SJSA1 (cell line): ENCODE measurements around the gene PDZD2. TPM values are rescaled to one million over a fixed set of nuclear protein-coding genes. Genes with fewer than 3 reads are reported as not detected.
"Not testable (repeated sequence)": the region's sequence is repeated elsewhere in the genome, so short reads cannot be mapped to it uniquely, and the experiment has no call there.

Experiments used
- DNase-seq, 2 experiments: peaks; one replicate each; pipeline ENCODE4 v3.0.0-alpha.2; 2015 to 2020; ENCODE audit warnings: low spot score in 2 of 2, low read depth in 1 of 2
- H3K27ac ChIP-seq: fragments of 250-450 bp; sonication (Bioruptor Pico); 2 replicates; pipeline ENCODE4 v1.5.1; 2020; ENCODE audit warnings: mild to moderate bottlenecking, moderate library complexity
- H3K27me3 ChIP-seq: fragments of 250-450 bp; sonication (Bioruptor Pico); replicated peaks from 2 replicates; pipeline ENCODE4 v1.5.1; 2020; ENCODE audit warnings: mild to moderate bottlenecking, moderate library complexity
- H3K36me3 ChIP-seq: fragments of 250-450 bp; sonication (Bioruptor Pico); 2 replicates; pipeline ENCODE4 v1.5.1; 2020; ENCODE audit warnings: mild to moderate bottlenecking
- H3K4me1 ChIP-seq: fragments of 250-450 bp; sonication (Bioruptor Pico); replicated peaks from 2 replicates; pipeline ENCODE4 v1.6.1; 2021; ENCODE audit warnings: mild to moderate bottlenecking
- H3K4me3 ChIP-seq: fragments of 250-450 bp; sonication (Bioruptor Pico); 2 replicates; pipeline ENCODE4 v1.5.1; 2020; ENCODE audit warnings: mild to moderate bottlenecking
- H3K9me3 ChIP-seq: fragments of 250-450 bp; sonication (Bioruptor Pico); replicated peaks from 2 replicates; pipeline ENCODE4 v1.5.1; 2020; ENCODE audit warnings: mild to moderate bottlenecking
- total RNA-seq: library from RNA; depleted of rRNA; stranded (reverse); fragments of >200 nt; shearing (Covaris generic); gene quantifications from 2 replicates; pipeline ENCODE4 v1.2.3, GENCODE V29; 2014

Gene PDZD2
- total RNA-seq, 1 experiment from 2014 or later = 0.16 TPM

DNA sequence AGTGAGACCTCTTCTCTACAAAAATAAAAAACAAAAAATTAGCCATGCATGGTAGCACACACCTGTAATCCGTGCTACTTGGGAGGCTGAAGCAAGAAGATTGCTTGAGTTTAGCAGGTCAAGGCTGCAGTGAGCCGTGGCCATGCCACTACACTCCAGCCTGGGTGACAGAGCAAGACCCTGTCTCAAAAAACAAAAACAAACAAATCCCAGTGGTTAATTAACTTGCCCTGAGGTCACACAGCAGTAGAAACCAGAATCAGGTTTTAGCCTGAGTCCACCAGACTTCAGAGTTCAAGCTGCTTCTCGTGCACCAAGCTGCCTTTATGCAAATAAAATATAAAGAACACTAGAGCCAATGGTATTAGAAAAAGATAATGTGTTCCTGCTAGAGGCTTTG lies 365.5 kb downstream of the PDZD2 start:
- Histone ChIP-seq H3K27me3 (no peaks in the 10 kb centered on the region), H3K4me1 (no peaks in the 10 kb centered on the region), H3K4me3 (no peak overlapping the region), H3K36me3 (no peaks in the 10 kb centered on the region), H3K9me3 (no peaks in the 10 kb centered on the region), H3K27ac (no peak overlapping the region)
- DNase-seq = no peak

DNA sequence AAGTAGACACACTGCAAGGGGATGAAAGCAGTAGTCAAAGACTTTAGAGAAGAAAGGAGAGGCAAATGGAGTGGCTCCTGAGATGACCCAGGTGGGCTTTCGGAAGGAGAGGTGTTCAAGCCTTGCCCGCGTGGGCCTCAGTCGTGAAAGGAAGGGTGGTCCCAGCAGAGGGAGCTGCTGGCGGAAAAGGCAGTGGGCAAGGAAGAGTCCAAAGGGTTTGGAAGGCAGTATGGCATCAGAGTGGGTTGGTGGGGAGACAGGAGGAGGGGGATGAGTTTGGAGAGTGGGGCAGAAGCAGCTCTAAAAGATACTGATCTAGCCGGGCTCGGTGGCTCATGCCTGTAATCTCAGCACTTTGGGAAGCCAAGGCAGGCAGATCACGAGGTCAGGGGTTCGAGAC lies 369.8 kb downstream of the PDZD2 start:
- no peak for DNase-seq
- H3K27me3 ChIP-seq = no peaks in the 10 kb centered on the region
- H3K27ac ChIP-seq = no peak overlapping the region
- H3K9me3 ChIP-seq = no peaks in the 10 kb centered on the region
- no peaks in the 10 kb centered on the region for H3K36me3 ChIP-seq
- no peaks in the 10 kb centered on the region for H3K4me1 ChIP-seq
- H3K4me3 ChIP-seq = no peak overlapping the region

DNA sequence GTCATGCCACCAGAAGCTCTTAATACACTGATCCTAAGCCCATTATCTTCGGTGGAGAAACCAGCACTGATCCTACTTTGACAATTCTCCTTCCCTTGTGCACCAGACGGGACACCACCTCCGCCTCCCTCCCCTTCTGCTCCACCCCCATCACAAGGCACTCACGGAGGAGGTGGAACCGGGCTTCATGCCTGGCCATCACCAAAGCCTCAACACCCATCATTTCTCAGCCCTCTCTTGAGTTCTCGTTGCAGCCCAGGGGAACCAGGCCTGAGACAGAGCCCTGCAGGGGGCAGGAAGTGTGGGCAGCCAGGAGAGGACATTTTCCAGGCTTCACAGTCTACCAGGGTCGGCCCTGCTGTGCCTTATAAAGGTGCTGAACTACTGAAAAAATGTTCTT lies 374.7 kb downstream of the PDZD2 start:
- Histone ChIP-seq H3K4me3 (no peak overlapping the region), H3K27me3 (no peaks in the 10 kb centered on the region), H3K9me3 (no peaks in the 10 kb centered on the region), H3K27ac (no peak overlapping the region), H3K36me3 (no peaks in the 10 kb centered on the region), H3K4me1 (no peaks in the 10 kb centered on the region)
- no peak for DNase-seq

DNA sequence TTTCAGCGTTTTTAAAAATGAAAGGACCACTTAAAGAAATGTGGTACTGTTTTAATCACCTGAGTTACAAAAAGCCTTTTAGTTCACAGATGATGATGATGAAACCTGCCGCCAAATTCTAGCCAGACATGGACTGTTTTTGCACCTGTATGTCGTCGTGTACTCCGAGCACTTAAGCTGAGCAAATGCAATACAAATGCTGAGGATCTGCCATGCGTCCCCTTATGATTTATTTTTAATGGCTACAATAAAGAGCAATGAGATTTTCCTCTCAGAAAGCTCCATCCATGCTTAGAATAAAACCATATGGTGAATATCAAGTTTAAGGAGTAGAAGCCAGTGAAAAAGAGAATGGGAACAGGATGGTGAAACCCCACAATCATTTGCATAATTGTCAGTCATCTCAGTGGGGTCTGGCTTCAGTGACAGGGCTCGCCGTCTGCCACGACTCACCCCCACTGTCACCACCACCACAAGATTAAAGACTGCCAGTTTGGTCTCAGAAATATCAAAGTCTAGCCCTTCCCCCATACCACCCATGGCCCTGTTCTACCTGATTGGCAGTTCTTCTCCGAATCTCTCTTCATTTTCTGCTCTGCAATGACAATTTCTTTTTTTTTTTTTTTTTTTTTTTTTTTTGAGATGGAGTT lies 375.3 kb downstream of the PDZD2 start:
- Histone ChIP-seq H3K27me3 (no peaks in the 10 kb centered on the region), H3K9me3 (no peaks in the 10 kb centered on the region), H3K4me3 (no peak overlapping the region), H3K27ac (no peak overlapping the region), H3K4me1 (no peaks in the 10 kb centered on the region), H3K36me3 (no peaks in the 10 kb centered on the region)
- no peak for DNase-seq

DNA sequence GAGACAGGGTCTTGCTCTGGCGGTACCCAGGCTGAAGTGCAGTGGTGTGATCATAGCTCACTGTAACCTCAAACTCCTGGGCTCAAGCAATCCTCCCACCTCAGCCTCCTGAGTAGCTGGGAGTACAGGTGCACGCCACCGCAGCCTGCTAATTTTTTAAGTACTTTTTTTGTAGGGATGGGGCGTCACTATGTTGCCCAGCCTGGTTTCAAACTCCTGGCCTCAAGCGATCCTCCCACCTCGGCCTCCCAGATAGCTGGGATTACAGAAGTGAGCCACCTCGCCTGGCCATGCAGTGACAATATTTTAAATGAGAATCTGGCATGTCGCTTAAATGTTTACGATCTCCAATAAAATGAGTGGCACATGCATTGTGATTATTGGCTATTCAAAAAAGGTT lies 376.3 kb downstream of the PDZD2 start:
- H3K9me3 ChIP-seq, H3K4me1 ChIP-seq, H3K4me3 ChIP-seq, H3K27me3 ChIP-seq, H3K27ac ChIP-seq, H3K36me3 ChIP-seq, DNase-seq: not testable (repeated sequence)

DNA sequence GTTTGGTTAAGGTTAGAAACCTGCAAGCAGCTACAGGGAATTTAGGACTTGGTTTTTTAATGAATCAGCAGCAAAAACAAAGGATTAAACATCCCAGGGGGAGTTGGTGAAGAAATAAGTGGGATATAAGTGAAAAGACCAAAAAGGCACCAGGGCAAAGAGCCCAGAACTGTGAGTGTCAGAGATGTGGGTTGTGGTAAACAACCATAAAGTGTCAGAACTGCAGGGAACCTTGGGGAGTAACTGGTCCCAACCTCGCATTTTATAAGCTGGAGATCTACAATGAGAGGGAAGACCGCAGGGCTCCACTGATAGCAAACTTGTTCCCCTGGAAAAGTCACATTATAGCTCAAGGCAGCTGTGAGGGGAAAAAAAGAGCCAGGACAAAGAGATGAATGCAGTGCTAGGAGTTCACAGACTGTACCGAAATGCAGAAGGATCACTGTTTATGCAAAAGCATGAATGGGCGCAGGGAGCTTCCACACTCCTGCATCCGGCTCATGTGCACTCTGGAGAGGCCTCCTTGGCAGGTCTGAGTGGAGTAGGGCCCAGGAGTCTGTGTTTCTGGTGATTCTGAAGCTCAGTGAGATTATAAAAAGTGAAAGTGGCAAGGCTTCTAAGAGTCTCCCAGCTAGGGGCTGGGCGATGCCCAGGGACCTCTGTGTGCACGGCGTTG lies 378.9 kb downstream of the PDZD2 start:
- no peaks in the 10 kb centered on the region for H3K36me3 ChIP-seq
- no peaks in the 10 kb centered on the region for H3K27me3 ChIP-seq
- H3K4me3 ChIP-seq = no peak overlapping the region
- no peak for DNase-seq
- no peaks in the 10 kb centered on the region for H3K4me1 ChIP-seq
- H3K27ac ChIP-seq = no peak overlapping the region
- no peaks in the 10 kb centered on the region for H3K9me3 ChIP-seq

DNA sequence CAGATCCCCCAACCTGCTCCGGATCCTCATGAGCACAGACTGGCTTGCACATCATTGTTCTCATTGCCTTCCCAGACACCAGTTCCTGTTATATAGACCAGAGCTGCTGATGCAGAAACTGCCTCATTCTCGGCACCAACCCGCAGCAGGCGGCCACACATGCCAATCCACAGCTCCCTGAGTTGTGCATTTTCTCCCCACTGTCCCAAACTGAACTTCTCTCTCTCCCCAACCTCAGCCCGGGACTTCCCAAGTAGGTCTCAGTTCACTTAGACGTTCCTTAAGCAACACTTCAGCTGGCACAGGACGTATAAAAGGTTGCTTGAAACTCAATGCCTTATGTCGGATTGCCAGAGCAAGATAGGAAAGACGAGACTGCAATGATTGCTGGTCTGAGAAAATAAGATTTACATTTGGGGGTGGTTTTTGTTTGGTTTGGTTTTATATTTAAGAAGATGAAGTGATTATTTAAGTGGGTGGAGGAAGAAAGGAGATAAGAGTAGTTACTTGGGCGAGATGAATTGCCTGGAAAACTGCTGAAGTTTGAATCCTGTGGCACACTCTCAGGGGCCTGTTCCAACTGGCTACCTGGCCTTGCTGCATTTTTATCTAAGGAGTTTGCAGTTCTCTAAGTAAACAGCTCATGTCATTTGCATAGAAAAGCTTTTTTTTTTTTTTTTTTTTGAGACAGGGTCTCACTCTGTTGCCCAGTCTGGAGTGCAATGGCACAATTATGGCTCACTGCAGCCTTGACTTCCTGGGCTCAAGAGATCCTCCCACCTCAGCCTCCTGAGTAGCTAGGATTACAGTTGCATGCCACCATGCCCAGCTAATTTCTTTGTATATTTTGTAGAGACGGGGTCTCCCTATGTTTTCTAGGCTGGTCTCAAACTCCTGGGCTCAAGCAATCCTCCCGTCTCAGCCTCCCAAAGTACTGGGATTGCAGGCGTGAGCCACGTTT lies 379.8 kb downstream of the PDZD2 start:
- H3K36me3 ChIP-seq = no peaks in the 10 kb centered on the region
- DNase-seq = no peak
- no peaks in the 10 kb centered on the region for H3K9me3 ChIP-seq
- H3K27ac ChIP-seq = no peak overlapping the region
- no peaks in the 10 kb centered on the region for H3K27me3 ChIP-seq
- no peak overlapping the region for H3K4me3 ChIP-seq
- no peaks in the 10 kb centered on the region for H3K4me1 ChIP-seq

DNA sequence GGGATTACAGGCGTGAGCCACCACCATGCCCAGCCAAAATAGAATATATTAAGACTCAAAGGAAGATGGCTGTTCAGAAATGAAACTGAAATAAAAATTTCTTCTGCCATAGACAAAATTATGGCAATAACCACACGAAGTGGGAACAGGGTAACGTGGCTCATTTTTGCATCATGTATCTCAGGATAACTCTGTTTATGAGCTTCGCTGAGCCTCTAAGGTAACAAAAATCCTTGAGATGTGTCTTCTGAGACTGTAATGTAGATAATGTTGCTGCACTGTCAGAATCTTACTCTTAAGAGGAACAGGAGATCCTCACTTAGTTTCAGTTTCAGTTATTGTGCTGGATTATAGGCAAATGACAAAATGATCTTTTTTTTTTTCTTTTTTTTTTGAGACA lies 381.3 kb downstream of the PDZD2 start:
- Histone ChIP-seq H3K9me3 (no peaks in the 10 kb centered on the region), H3K27ac (no peak overlapping the region), H3K4me1 (no peaks in the 10 kb centered on the region), H3K4me3 (no peak overlapping the region), H3K27me3 (no peaks in the 10 kb centered on the region), H3K36me3 (no peaks in the 10 kb centered on the region)
- DNase-seq = no peak

DNA sequence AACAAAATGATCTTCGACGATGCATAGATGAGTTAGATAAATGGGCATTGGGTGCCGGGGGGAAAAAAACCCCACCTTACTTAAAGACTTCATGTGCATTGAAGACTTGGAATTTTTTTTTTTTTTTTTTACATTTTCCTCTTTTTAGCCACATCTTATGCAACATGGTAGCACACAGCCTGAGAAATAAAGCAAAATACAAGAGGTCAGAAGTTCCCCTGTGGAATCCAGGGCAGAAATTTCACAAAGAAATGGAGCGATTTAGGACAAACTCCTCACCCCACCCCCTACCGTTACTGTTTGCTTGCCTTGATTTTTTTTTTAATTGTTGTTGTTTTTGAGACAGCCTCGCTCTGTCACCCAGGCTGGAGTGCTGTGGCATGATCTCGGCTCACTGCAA lies 382.0 kb downstream of the PDZD2 start:
- DNase-seq = no peak
- Histone ChIP-seq H3K4me3 (no peak overlapping the region), H3K27ac (no peak overlapping the region), H3K4me1 (no peaks in the 10 kb centered on the region), H3K27me3 (no peaks in the 10 kb centered on the region), H3K9me3 (no peaks in the 10 kb centered on the region), H3K36me3 (no peaks in the 10 kb centered on the region)

DNA sequence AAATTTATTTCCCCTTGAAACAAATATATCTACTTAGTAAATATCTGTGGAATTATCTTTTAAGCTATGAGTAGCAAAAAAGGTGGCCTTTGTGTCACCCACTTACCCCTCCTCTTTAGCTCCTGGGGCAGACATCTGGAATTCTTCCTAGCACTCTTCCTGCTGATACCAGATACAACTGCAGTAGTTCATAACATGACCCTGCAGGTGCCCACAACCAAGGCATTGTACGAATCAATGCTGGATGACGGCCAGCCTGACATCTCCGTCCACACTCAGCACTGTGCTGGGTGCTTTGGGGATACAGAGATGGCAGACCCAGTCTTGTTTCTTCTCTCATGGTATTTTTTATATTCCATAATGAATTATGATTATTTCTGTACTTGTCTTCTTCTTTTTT lies 382.8 kb downstream of the PDZD2 start:
- Histone ChIP-seq H3K4me1 (no peaks in the 10 kb centered on the region), H3K36me3 (no peaks in the 10 kb centered on the region), H3K9me3 (no peaks in the 10 kb centered on the region), H3K27ac (no peak overlapping the region), H3K4me3 (no peak overlapping the region), H3K27me3 (no peaks in the 10 kb centered on the region)
- DNase-seq = no peak

DNA sequence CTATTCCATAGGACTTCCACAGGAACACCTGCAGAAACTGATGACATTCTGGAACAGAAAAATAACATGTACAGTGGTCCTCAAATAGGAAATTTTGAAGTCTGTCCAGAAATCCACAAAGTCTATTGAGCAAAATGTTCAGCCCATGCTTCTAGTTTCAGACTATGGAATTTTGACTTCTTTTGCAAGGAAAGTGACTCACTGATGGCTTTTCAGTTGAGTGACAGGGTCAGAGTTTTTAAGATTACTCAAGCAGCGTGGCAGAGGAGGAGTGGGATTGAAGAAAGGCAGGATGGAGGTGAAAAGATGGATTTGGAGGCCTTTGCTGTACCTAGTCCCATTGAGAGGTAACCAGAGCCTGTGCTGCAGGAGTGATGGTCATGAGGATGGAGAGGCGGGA lies 383.7 kb downstream of the PDZD2 start:
- Histone ChIP-seq H3K9me3 (no peaks in the 10 kb centered on the region), H3K27ac (no peak overlapping the region), H3K27me3 (no peaks in the 10 kb centered on the region), H3K4me1 (no peaks in the 10 kb centered on the region), H3K4me3 (no peak overlapping the region), H3K36me3 (no peaks in the 10 kb centered on the region)
- no peak for DNase-seq

DNA sequence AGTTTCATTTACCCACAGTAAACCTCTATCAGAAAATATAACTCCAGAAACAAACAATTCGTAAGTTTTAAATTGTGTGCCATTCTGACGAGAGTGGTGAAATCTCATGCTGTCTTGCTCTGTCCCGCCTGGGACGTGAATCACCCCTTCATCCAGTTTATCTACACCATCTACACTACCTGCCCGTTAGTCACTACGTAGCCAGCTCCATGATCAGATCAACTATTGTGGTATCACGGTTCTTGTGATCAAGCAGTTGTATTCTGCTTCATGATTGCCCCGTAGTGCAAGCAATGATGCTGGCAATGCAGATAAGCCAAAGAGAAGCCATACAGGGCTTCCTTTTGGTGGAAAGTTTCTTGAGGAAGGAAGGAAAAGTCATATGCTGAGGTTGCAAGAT lies 384.9 kb downstream of the PDZD2 start:
- Histone ChIP-seq H3K27me3 (no peaks in the 10 kb centered on the region), H3K4me3 (no peak overlapping the region), H3K4me1 (no peaks in the 10 kb centered on the region), H3K27ac (no peak overlapping the region), H3K36me3 (no peaks in the 10 kb centered on the region), H3K9me3 (no peaks in the 10 kb centered on the region)
- no peak for DNase-seq

DNA sequence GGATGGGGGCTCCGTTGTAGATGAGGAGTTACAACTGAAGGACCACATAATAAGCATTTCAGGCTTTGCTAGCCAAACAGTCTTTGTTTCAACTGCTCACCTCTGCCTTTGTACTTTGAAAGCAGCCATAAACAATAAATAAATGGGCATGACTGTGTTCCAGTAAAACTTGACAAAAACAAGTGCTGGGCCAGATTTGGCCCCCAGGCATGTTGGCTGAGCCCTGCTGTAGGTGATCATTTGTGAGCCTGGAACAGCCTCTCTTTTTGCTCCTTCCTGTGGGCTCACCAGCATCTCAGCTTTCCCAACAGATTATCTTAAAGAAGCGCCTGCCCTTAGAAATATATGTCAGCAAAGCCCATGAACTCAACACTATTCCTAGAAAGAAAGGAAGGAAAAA lies 385.8 kb downstream of the PDZD2 start:
- Histone ChIP-seq H3K4me1 (no peaks in the 10 kb centered on the region), H3K4me3 (no peak overlapping the region), H3K36me3 (no peaks in the 10 kb centered on the region), H3K27me3 (no peaks in the 10 kb centered on the region), H3K9me3 (no peaks in the 10 kb centered on the region), H3K27ac (no peak overlapping the region)
- DNase-seq = no peak

DNA sequence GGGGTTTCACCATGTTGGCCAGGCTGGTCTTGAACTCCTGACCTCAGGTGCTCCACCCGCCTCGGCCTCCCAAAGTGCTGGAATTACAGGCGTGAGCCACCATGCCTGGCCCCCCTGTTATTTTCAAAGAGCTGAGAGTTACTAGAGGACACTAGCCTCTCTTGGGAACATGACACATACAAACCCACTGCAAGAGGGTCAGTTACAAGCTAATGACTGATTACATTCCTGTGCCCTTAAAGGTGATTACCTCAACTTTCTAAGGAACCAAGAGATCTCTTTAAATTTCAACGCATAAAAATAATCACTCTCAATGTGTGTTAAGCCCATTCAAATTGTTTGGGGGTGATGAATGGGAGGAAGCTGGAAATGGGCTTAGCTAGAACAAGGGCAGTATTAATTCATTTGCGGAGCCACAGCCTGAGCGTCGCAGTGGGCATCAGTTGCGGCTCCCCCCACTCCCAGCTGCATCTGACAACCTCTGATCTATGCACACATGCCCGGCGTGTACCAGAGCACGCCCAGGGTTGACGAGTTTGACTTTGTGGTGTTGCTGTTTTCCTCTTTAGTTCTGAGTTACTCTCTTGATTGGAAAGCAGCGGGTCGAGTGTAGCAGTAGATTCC lies 388.3 kb downstream of the PDZD2 start:
- no peak for DNase-seq
- Histone ChIP-seq H3K4me1 (no peaks in the 10 kb centered on the region), H3K36me3 (no peaks in the 10 kb centered on the region), H3K27me3 (no peaks in the 10 kb centered on the region), H3K9me3 (no peaks in the 10 kb centered on the region), H3K27ac (no peak overlapping the region), H3K4me3 (no peak overlapping the region)
